SK-N-MC (cell line): Measurements from ENCODE around the gene SEM1.

Experiments
- EZH2 ChIP-seq: fragments of 200-600 bp; sonication (generic); IDR thresholded peaks from one replicate; pipeline ENCODE4 v1.6.1; 2017; ENCODE audit warnings: antibody characterized with exemption
- FOXP2 ChIP-seq: optimal IDR thresholded peaks from 2 replicates; pipeline ENCODE3; 2011; ENCODE audit warnings: mild to moderate bottlenecking, moderate library complexity; ENCODE audit not compliant: insufficient read depth; ENCODE audit errors: extremely low read length, control extremely low read depth
- POLR2AphosphoS5 ChIP-seq: IDR thresholded peaks from 2 replicates; pipeline ENCODE4 v1.6.1; 2012; ENCODE audit warnings: mild to moderate bottlenecking, low read depth, low read length, borderline replicate concordance

GRCh38 chr7:96674565-96674964 is 35.1 kb downstream of the SEM1 start:
- TF ChIP-seq POLR2AphosphoS5 = no peak
- TF ChIP-seq EZH2 = no peak
- no peak for TF ChIP-seq FOXP2
